GM19438 (cell line): Measurements from ENCODE around the gene VMP1.
"Not testable (repeated sequence)": the region's sequence is repeated elsewhere in the genome, so short reads cannot be mapped to it uniquely, and the experiment has no call there.

Experiments used
- ATAC-seq: cut with Tn5 transposase; IDR thresholded peaks from one replicate; pipeline ENCODE4 v1.9.1; 2021; ENCODE audit warnings: low read depth; ENCODE audit not compliant: unreplicated experiment

VMP1 gene

DNA sequence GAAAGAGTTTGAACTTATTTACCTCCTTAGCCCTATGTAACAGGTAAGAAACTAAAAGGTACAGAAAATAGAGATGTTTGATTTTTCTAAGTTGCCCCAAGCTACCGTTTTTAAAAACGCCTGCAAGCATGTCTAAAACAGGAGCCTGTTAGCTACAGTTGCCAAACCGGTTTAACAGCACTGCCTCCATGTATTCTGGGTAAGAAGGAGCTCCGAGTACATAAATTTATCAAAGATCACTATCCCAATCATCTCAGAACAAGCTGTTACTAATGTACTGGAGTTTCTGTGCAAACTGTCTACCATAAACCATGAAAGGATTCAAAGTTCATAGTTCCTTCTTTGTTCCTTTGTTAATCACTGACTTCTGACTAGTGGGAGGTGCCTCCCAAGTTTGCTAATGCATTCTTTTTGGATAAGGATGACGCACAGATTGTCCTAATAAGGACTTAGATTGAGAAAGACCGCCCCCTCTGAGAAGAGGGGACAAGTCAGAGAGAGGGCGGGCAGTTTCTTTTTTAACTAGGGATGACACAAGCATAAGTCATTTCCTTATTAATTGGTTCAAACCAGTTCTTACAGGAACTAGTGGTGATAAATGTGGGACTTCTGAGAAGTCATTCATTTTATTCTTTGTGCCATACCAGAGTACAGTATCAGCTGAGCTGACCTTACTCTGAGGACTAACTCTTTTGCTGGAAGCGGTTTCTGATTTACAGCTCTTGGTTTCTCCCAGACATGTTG lies 130.0 kb downstream of the VMP1 start:
- ATAC-seq = peak; percentile 72

DNA sequence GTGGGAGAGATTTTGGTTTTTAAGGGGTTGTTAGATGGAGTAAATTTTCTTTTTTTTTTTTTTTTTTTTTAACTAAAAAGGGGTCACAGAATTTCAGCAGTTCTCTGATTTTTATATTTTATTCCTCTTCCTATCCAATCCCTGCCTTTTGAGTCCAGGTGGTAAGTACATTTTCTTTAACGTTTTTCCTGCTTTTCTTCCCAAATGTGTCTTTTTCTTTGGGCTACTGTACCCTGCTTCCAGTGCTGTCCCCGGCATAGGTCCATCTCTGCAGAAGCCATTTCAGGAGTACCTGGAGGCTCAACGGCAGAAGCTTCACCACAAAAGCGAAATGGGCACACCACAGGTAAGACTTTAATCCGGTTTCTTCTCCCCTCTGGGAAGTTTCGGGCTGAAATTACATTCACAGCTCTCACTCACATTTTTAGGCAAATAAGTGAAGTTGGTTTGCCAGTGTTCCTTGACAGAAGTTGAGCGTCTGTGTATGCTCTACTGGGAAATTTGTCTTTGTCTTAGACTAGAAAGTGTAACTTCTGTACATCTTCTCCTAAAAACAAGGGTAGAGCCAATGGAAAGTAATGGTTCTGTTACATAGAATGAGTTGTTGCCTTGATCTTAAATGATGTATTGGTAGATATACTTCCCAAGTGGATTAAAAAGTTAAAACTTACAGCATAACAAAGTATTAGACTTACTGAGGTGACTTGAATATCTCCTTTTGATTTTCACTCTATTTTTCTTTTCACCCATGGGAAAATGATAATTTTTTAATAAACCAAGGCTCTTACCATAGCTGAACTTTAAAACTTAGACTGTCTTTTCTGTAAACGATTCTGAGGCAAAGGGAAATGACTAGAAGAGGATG lies 130.8 kb downstream of the VMP1 start:
- ATAC-seq = no peak

DNA sequence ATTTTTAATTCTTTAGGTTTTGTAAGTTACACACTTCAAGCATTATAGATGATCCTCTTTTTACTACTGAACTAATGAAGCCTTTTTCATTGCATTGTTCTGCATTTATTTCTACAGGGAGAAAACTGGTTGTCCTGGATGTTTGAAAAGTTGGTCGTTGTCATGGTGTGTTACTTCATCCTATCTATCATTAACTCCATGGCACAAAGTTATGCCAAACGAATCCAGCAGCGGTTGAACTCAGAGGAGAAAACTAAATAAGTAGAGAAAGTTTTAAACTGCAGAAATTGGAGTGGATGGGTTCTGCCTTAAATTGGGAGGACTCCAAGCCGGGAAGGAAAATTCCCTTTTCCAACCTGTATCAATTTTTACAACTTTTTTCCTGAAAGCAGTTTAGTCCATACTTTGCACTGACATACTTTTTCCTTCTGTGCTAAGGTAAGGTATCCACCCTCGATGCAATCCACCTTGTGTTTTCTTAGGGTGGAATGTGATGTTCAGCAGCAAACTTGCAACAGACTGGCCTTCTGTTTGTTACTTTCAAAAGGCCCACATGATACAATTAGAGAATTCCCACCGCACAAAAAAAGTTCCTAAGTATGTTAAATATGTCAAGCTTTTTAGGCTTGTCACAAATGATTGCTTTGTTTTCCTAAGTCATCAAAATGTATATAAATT lies 132.3 kb downstream of the VMP1 start:
- ATAC-seq = no peak

DNA sequence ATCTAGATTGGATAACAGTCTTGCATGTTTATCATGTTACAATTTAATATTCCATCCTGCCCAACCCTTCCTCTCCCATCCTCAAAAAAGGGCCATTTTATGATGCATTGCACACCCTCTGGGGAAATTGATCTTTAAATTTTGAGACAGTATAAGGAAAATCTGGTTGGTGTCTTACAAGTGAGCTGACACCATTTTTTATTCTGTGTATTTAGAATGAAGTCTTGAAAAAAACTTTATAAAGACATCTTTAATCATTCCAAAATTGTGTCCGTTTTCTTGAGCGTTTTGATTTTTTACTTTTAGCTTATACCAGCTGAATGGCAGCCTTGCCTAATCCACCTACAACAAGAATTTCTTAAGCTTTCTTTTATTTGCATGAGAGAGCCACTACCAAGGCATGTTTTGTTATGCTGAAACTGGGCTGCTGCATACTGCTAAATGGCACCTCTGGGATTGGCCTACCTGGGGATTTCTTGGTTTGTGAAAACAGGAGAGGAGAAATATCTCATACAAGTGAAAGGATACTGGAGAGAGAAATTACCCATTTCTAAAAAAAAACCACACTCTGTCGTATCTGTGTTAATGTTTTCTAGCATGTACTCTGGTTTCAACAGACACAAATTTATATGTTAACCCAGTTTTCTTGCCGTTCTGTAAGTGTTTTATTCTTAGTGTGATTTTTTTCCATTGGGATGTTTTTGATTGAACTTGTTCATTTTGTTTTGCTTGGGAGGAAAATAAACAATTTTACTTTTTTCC lies 133.1 kb downstream of the VMP1 start:
- no peak for ATAC-seq

DNA sequence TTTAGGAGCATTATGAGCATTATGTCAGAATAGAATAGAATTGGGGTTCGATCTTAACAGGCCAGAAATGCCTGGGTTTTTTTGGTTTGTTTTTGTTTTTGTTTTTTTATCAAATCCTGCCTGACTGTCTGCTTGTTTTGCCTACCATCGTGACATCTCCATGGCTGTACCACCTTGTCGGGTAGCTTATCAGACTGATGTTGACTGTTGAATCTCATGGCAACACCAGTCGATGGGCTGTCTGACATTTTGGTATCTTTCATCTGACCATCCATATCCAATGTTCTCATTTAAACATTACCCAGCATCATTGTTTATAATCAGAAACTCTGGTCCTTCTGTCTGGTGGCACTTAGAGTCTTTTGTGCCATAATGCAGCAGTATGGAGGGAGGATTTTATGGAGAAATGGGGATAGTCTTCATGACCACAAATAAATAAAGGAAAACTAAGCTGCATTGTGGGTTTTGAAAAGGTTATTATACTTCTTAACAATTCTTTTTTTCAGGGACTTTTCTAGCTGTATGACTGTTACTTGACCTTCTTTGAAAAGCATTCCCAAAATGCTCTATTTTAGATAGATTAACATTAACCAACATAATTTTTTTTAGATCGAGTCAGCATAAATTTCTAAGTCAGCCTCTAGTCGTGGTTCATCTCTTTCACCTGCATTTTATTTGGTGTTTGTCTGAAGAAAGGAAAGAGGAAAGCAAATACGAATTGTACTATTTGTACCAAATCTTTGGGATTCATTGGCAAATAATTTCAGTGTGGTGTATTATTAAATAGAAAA lies 133.8 kb downstream of the VMP1 start:
- ATAC-seq = not testable (repeated sequence)

DNA sequence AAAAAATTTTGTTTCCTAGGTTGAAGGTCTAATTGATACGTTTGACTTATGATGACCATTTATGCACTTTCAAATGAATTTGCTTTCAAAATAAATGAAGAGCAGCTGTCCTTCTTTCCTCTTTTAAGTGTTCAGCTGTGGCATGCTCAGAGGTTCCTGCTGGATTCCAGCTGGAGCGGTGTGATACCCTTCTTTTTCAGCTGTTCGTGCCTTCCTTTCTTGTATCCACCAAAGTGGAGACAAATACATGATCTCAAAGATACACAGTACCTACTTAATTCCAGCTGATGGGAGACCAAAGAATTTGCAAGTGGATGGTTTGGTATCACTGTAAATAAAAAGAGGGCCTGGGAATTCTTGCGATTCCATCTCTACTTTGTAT lies 134.4 kb downstream of the VMP1 start:
- ATAC-seq = not testable (repeated sequence)

DNA sequence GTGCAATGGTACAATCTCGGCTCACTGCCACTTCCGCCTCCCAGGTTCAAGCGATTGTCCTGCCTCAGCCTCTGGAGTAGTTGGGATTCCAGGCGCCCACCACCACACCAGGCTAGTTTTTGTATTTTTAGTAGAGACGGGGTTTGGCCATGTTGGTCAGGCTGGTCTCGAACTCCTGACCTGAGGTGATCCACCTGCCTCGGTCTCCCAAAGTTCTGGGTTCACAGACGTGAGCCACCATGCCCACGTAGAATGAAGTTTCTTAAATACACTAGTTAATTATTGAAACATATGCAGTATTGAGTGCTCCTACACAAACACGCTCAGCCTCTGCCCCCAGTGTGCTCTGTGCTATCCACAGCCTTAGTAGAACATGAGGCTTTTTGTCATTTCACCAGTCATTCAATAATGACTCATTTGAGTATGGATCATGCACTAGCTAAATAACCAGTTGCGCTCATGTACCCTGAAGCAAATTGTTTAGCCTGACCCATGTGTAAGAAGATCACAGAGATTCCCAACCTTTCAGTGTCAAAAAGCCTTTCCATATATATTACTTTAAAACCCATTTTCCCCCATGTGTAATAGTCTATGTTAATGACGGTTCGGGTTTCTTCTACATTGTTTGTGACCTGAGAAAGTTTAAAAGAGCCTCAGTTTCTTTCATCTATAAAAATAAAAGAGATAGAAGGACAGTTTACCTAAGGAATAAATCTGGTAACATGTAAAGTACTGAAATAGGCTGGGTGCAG lies 135.6 kb downstream of the VMP1 start:
- ATAC-seq = no peak

DNA sequence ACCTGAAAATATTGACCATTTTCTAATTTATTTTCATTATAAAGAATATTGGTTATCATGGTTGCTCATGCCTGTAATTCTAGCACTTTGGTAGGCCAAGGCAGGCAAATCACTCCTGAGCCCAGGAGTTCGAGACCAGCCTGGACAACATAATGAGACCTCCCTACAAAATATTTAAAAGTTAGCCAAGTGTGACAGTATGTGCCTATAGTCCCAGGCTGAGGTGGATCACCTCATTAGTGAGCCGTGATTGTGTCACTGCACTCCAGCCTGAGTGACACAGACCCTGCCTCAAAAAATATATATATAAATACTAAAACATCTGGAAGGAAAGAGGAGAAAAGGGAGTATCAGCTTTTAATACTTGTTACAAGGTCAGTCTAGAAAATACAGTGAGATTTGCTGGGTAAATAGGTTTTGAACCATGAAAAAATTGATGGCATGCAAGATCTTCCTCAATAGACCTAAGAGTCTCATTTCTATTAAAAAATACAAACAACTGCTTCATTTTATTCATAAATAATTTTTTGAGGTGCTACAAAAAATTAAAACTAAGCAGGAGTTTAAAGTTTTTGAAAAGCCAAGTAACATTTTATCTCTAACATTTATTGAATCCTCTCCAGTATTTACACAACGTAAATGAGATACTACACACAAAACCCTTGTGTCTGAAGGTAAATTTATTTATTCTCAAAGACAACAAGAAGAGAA lies 137.6 kb downstream of the VMP1 start:
- ATAC-seq = no peak

DNA sequence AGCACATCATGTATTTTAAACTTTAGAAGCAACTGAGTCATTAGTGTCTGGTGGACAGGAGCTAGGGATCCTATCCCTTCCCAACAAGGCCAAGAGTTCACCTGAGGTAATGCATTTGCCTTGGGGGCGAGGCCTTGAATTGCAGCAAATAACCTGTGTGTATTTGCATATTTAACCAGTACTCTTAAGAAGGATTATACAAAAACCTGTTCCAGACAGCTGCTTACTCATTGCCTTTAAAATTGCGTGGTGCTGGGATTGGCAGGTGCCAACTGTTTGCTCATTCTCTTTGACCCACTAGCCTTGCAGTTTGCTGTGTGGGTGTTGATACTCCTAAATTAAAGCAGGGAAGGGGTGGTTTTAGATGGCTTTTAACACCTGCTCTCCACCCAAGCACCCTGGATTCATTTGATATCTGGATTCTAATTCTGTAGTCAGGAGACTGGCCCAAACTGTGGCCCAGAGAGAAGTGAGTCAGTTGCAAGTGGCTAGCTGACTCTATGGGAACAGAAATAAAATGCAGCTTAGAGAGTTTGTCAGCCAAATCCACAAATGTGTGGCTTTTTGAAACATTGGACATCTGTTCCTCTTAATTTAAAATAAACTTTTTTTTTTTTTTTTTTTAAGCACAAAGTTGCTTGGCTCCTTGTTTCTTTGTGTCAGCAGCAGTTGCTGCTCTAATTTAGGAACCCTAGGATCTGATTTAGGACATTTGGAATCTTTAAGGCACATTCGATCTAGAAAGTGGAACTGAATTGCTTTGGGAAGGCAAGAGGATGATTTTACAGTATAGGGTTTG lies 138.3 kb downstream of the VMP1 start:
- no peak for ATAC-seq

DNA sequence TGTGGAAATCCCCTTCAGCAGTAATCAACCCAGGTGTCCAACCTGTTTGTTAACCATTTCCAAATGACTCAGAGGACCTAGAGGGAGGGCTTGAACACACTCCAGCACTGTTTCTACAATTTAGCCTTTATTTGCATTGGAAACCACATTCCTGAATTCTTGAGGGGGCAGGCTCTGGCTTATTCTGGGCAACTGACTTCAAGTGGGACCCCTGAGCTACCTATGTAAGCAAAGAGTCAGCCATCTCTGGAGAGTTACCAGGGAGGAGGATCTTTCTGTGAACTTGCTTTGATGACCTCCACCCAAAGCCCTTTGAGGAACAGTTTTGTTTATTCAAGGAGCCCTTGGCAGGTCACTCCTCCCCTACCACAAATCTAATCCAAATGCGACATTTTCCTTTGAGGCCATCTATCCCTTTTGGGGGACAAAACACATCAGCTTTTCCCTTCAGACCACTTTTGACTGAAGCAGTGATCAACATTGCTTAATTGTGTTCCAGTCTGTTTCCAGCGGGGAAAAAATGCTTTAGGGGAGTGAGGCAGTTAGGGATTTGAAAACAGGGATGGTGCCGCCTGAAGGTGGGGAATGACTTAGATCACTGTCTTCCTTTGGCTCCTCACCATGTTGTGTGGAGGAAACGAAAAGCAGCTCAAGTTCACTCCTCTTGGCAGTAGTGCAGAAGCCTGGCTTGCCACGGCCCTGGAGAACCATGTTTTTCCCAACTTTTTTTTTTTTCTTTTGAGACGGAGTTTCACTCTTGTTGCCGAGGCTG lies 139.1 kb downstream of the VMP1 start:
- peak; percentile 40 for ATAC-seq

DNA sequence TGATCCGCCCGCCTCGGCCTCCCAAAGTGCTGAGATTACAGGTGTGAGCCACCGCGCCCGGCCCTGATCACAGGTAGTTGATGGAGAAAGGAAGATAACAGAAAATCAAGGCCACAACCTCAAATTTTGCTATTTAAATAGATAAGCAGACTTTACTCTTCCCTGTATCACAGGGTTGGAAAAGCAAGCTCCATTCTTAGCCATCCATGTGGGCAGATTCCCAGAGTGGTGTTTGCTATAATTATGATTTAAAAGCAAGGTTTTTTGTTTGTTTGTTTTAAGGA lies 140.9 kb downstream of the VMP1 start:
- ATAC-seq = no peak

DNA sequence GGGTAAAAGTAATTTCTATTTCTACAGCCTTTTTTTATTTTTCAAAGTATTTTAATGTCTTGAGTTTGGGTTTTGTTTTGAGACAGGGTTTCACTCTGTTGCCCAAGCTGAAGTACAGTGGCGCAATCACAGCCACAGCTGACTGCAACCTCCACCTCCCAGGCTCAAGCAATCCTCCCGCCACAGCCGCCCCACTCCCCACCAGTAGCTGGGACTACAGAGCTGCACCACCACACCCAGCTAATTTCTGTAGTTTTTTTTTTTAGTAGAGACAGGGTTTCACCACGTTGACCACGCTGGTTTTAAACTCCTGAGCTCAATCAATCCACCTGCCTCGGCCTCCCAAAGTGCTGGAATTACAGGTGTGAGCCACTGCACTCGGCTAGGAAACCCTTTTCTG lies 141.3 kb downstream of the VMP1 start:
- no peak for ATAC-seq

DNA sequence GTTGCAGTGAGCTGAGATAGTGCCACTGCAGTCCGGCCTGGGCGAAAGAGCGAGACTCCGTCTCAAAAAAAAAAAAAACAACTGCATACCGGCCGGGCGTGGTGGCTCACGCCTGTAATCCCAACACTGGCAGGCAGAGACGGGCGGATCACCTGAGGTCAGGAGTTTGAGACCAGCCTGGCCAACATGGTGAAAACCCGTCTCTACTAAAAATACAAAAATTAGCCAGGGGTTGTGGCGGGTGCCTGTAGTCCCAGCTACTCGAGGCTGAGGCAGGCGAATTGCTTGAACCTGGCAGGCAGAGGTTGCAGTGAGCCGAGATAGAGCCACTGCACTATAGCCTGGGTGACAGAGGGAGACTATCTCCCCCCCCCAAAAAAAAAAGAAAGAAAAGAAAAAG lies 142.9 kb downstream of the VMP1 start:
- not testable (repeated sequence) for ATAC-seq

DNA sequence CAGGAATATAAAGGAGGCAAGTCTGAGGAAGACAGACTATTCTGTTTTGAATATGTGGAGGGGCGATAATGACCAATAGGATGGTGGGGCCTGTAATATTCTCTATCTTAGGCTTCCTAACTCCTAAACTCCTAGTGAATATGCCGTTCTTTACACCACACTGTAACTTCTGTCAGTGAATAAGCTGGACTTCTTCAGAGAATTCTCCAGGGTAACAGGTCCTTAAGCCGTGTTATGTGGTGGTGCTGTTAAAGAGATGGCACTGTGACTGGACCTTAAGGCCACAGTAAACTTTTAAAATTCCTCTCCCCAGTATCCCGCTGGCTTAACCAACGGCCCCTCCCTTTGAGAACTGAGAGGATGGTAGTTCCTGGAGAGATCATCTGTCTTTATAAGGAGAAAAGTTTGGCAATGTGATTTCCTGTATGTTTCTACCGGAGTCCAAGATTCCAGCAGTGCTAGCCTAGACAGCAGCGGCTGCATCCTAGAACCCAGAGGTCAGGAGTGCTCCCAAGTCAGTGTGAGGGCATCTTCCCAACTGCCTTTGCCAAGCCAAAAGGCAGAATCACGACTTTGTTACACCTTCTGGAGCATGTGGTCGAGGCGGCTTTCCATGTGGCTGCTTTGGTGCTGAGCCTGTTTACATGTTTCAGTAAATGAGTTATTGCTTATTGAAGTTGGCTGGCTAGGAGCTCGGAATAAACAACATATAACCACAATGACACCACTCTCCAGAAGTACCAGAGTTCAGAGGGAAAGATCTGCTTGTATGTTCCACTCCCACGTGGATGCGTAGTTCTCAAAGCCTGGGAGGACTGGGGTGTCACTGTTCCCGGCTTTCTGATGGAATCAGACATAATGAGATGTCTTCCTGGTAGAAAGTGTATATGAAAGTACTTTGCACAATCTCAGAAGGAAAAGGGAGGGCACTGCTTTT lies 144.3 kb downstream of the VMP1 start:
- ATAC-seq = no peak

DNA sequence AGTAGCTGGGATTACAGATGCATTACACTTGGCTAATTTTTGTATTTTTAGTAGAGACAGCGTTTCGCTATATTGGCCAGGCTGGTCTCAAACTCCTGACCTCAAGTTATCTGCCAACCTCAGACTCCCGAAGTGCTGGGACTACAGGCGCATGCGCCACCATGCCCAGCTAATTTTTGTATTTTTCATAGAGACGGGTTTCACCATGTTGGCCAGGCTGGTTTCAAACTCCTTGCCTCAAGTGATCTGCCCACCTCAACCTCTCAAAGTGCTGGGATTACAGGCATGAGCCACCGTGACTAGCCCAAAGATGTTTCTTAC lies 145.4 kb downstream of the VMP1 start:
- not testable (repeated sequence) for ATAC-seq

DNA sequence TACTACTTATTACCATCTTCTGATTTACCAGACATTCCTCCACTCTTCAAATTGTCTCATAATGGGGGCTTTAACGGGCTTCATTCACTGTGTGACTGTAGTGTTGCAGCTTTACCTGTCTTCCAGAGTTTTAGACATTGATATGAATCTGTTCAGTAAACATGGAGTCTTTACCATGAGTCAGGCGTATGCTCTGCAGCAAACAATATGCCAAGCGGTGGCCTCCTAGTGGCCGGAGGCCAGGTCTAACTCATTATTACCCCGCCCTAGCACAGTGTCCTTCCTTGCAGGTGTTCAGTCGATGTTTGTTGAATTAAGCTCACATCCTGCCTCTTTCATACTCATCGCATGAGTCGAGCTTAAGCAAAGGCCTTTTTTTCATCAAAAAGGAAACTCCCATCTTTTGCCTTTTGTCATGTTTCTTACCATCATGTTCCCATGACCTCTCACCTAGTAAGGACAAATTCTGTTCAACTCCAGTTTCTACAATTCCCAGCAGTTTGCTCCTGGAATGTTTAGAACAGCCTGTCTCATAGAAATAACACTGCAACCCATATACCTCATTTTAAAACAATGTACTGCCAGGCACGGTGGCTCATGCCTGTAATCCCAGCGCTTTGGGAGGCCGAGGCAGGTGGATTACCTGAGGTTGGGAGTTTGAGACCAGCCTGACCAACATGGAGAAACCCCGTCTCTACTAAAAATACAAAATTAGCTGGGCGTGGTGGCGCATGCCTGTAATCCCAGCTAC lies 145.9 kb downstream of the VMP1 start:
- peak; percentile 68 for ATAC-seq
